IMR-90 (cell line): ENCODE data around the gene APOH. TPM values are rescaled to one million over a fixed set of nuclear protein-coding genes. Genes with fewer than 3 reads are reported as not detected.

Experiments
- ATAC-seq: fragments of 200-7000 bp; cut with Tn5 transposase; 2 replicates; pipeline ENCODE4 v1.9.1; 2020; ENCODE audit warnings: low read depth, mild to moderate bottlenecking, moderate library complexity
- BruUV-seq: library from RNA; stranded (reverse); fragments of 400-500 nt; replicated peaks from 2 replicates; lab custom pipeline; 2021; lab: Mats Ljungman, UMichigan
- CTCF ChIA-PET: fragments of 300-600 bp; formaldehyde crosslinking; extraction: SDS; loops from one replicate; lab custom pipeline; 2021; ENCODE audit warnings: antibody characterized with exemption; lab: Yijun Ruan, JAX
- POLR2A ChIA-PET: fragments of 300-600 bp; sonication (Branson Sonifier 250); formaldehyde crosslinking; loops from one replicate; lab custom pipeline; 2022; ENCODE audit warnings: antibody characterized with exemption; ENCODE audit not compliant: unreplicated experiment; lab: Charles Lee
- DNase-seq: peaks from one replicate; pipeline ENCODE4 v3.0.0; 2013
- H2AFZ ChIP-seq: replicated peaks from 2 replicates; pipeline ENCODE3; 2013; ENCODE audit warnings: low read length, mild to moderate bottlenecking; ENCODE audit not compliant: poor library complexity
- H2AK5ac ChIP-seq: 2 replicates; pipeline ENCODE4 v1.6.1; 2013; ENCODE audit warnings: low read depth, low read length, inconsistent platforms
- H2AK9ac ChIP-seq: replicated peaks from 2 replicates; pipeline ENCODE3; 2013; ENCODE audit warnings: mild to moderate bottlenecking, low read depth, low read length, moderate library complexity; ENCODE audit not compliant: poor library complexity
- H2BK120ac ChIP-seq: 2 replicates; pipeline ENCODE4 v1.6.1; 2013; ENCODE audit warnings: low read depth, low read length, inconsistent platforms
- H2BK15ac ChIP-seq: 3 replicates; pipeline ENCODE4 v1.6.1; 2013; ENCODE audit warnings: low read depth, low read length, inconsistent platforms
- H2BK20ac ChIP-seq: 2 replicates; pipeline ENCODE4 v1.6.1; 2013; ENCODE audit warnings: low read depth, mild to moderate bottlenecking, inconsistent platforms, low read length, moderate library complexity
- H2BK5ac ChIP-seq: 2 replicates; pipeline ENCODE4 v1.6.1; 2013; ENCODE audit warnings: mild to moderate bottlenecking, low read depth, low read length, inconsistent platforms; ENCODE audit not compliant: poor library complexity, severe bottlenecking
- H3K14ac ChIP-seq: replicated peaks from 2 replicates; pipeline ENCODE4 v1.6.1; 2013; ENCODE audit warnings: low read depth, low read length, inconsistent platforms
- H3K18ac ChIP-seq: 2 replicates; pipeline ENCODE4 v1.6.1; 2013; ENCODE audit warnings: low read depth, low read length, control low read depth
- H3K23ac ChIP-seq: 2 replicates; pipeline ENCODE4 v1.6.1; 2013; ENCODE audit warnings: low read depth, low read length, inconsistent platforms
- H3K27ac ChIP-seq: 2 replicates; pipeline ENCODE4 v1.5.1; 2013; ENCODE audit warnings: mild to moderate bottlenecking, control low read depth, low read length; ENCODE audit not compliant: insufficient read depth
- H3K27me3 ChIP-seq: 2 replicates; pipeline ENCODE4 v1.6.1; 2013; ENCODE audit warnings: low read length; ENCODE audit not compliant: control insufficient read depth, insufficient read depth
- H3K36me3 ChIP-seq: 2 replicates; pipeline ENCODE4 v1.6.1; 2013; ENCODE audit warnings: low read length, mixed read lengths; ENCODE audit not compliant: control insufficient read depth, insufficient read depth
- H3K4ac ChIP-seq: 2 replicates; pipeline ENCODE4 v1.6.1; 2013; ENCODE audit warnings: low read depth, low read length, inconsistent platforms
- H3K4me1 ChIP-seq: 2 replicates; pipeline ENCODE4 v1.6.1; 2013; ENCODE audit warnings: low read length, mixed read lengths; ENCODE audit not compliant: control insufficient read depth, insufficient read depth
- H3K4me2 ChIP-seq: 2 replicates; pipeline ENCODE4 v1.6.1; 2013; ENCODE audit warnings: low read depth, mild to moderate bottlenecking, control low read depth, low read length, moderate library complexity
- H3K4me3 ChIP-seq: 2 replicates; pipeline ENCODE4 v1.5.1; 2013; ENCODE audit warnings: low read depth, mild to moderate bottlenecking, control low read depth, low read length, moderate library complexity; ENCODE audit not compliant: insufficient read depth
- H3K56ac ChIP-seq: 2 replicates; pipeline ENCODE4 v1.6.1; 2013; ENCODE audit warnings: low read length, inconsistent platforms; ENCODE audit not compliant: insufficient read depth; ENCODE audit errors: extremely low read depth
- H3K79me1 ChIP-seq, 2 experiments: 2 replicates each; pipeline ENCODE4 v1.6.1; 2013; ENCODE audit warnings: low read length in 2 of 2, inconsistent platforms in 1 of 2, low read depth in 1 of 2
- H3K9ac ChIP-seq: 2 replicates; pipeline ENCODE4 v1.6.1; 2013; ENCODE audit warnings: low read depth, low read length, control low read depth
- H3K9me1 ChIP-seq: 2 replicates; pipeline ENCODE4 v1.6.1; 2013; ENCODE audit warnings: low read length, inconsistent platforms; ENCODE audit not compliant: insufficient read depth
- H3K9me3 ChIP-seq: 2 replicates; pipeline ENCODE4 v1.6.1; 2013; ENCODE audit warnings: low read length; ENCODE audit not compliant: control insufficient read depth, insufficient read depth
- H4K20me1 ChIP-seq: 2 replicates; pipeline ENCODE4 v1.6.1; 2013; ENCODE audit warnings: low read length, inconsistent platforms; ENCODE audit not compliant: insufficient read depth
- H4K5ac ChIP-seq: 2 replicates; pipeline ENCODE4 v1.6.1; 2013; ENCODE audit warnings: mild to moderate bottlenecking, low read depth, low read length, control low read depth
- H4K8ac ChIP-seq, 2 experiments: 2 replicates each; pipeline ENCODE4 v1.6.1; 2013; ENCODE audit warnings: low read depth in 2 of 2, low read length in 2 of 2, control low read depth in 1 of 2, inconsistent platforms in 1 of 2
- H4K91ac ChIP-seq: 2 replicates; pipeline ENCODE4 v1.6.1; 2013; ENCODE audit warnings: low read depth, low read length, inconsistent platforms; ENCODE audit not compliant: insufficient read depth
- CEBPB ChIP-seq: IDR thresholded peaks from 2 replicates; pipeline ENCODE4 v1.6.1; 2012; ENCODE audit warnings: low read depth, low read length, improper control_type of control experiment
- CTCF ChIP-seq: conservative IDR thresholded peaks from 2 replicates; pipeline ENCODE4 v1.5.1; 2012; ENCODE audit warnings: mild to moderate bottlenecking, low read depth, low read length, improper control_type of control experiment
- ELK1 ChIP-seq: fragments of 150-350 bp; IDR thresholded peaks from 2 replicates; pipeline ENCODE4 v1.6.1; 2016; ENCODE audit warnings: low read depth, mild to moderate bottlenecking, low read length, moderate library complexity, borderline replicate concordance
- MAFK ChIP-seq: IDR thresholded peaks from 2 replicates; pipeline ENCODE4 v1.6.1; 2012; ENCODE audit warnings: low read depth, low read length, improper control_type of control experiment
- POLR2A ChIP-seq: IDR thresholded peaks from 2 replicates; pipeline ENCODE4 v1.6.1; 2012; ENCODE audit warnings: mild to moderate bottlenecking, low read depth, low read length
- RAD21 ChIP-seq: IDR thresholded peaks from 2 replicates; pipeline ENCODE4 v1.6.1; 2012; ENCODE audit warnings: low read length, improper control_type of control experiment
- RCOR1 ChIP-seq: IDR thresholded peaks from 2 replicates; pipeline ENCODE4 v1.6.1; 2012; ENCODE audit warnings: mild to moderate bottlenecking, low read length, improper control_type of control experiment; ENCODE audit not compliant: insufficient replicate concordance
- SMC3 ChIP-seq: fragments of 150-350 bp; IDR thresholded peaks from 2 replicates; pipeline ENCODE4 v1.6.1; 2016; ENCODE audit warnings: low read depth, mild to moderate bottlenecking, antibody characterized with exemption, low read length, moderate library complexity
- WGBS, 2 experiments: methylation state at CpG; one replicate each; pipeline versions ENCODE4 v1.1.5 to v1.1.7; 2013; ENCODE audit warnings: missing lambda C conversion rate in 2 of 2; ENCODE audit not compliant: insufficient read length in 1 of 2; ENCODE audit errors: extremely low coverage in 2 of 2; 5-methylcytosine and 5-hydroxymethylcytosine counted together
- dilution Hi-C: fragments of 300-500 bp; cut with HindIII; formaldehyde crosslinking; loops from one replicate; pipeline ENCODE4 v1.14.3; 2018; ENCODE audit warnings: low sequenced_read_pairs; ENCODE audit not compliant: unreplicated experiment
- in situ Hi-C: fragments of 300-500 bp; cut with MboI; formaldehyde crosslinking; loops from 3 replicates; pipeline ENCODE4 v1.14.3; 2019; ENCODE audit warnings: low sequenced_read_pairs, inconsistent platforms, mixed read lengths
- intact Hi-C: fragments of 100-400 bp; cut with micrococcal nuclease; formaldehyde crosslinking; loops from 2 replicates; pipeline ENCODE4 v1.10.0; 2022
- polyA plus RNA-seq, 3 experiments: library from polyadenylated mRNA; depleted of rRNA; stranded (reverse); fragments of >200 nt; gene quantifications; 2 replicates each; pipeline ENCODE4 v1.2.3, GENCODE V29; 2012; ENCODE audit warnings: low replicate concordance in 1 of 3
- total RNA-seq: library from RNA; depleted of rRNA; stranded (reverse); fragments of >200 nt; gene quantifications from 2 replicates; pipeline ENCODE4 v1.2.3, GENCODE V29; 2012

Gene APOH
- total and polyA plus RNA-seq, 2 of the 4 experiments (the other 2 are of a cell fraction) = not detected

GRCh38 chr17:66169839-66170238 lies 59.4 kb downstream of the APOH start:
- CTCF ChIA-PET = no interaction called here
- Histone ChIP-seq H2AFZ (no peak overlapping the region), H3K9me1 (peaks cover 2% of the 10 kb centered on the region; the same call in 1 of the 2 replicates), H3K4me2 (no peak overlapping the region), H2AK5ac (no peak overlapping the region), H3K23ac (no peak overlapping the region), H2BK120ac (no peak overlapping the region), H4K8ac (no peak overlapping the region), H3K9me3 (no peaks in the 10 kb centered on the region), H3K56ac (no peak overlapping the region), H3K27me3 (no peaks in the 10 kb centered on the region), H2BK20ac (no peak overlapping the region), H4K91ac (no peak overlapping the region), H3K27ac (no peak overlapping the region), H4K20me1 (no peaks in the 10 kb centered on the region), H3K36me3 (no peaks in the 10 kb centered on the region), H3K18ac (no peak overlapping the region), H3K4ac (no peak overlapping the region), H3K14ac (no peak overlapping the region), H4K5ac (no peak overlapping the region), H2BK15ac (no peak overlapping the region), H3K79me1 (no peaks in the 10 kb centered on the region; a peak in 1 of 4 replicates), H3K9ac (no peak overlapping the region), H3K4me1 (no peaks in the 10 kb centered on the region), H2BK5ac (no peak overlapping the region), H2AK9ac (no peak overlapping the region), H3K4me3 (no peak overlapping the region)
- POLR2A ChIA-PET = no interaction called here
- no CpG with 5 or more reads among the region's 3 CpGs for WGBS, 2 experiments
- ATAC-seq (no peak), DNase-seq (no peak)
- dilution Hi-C loops (no loop called here), intact Hi-C loops (no loop called here), in situ Hi-C loops (loop anchor here (5.0 to 25.0 kb wide), 2 partner anchors 608 to 938 kb away; partner anchors contain the start of gene AXIN2)
- TF ChIP-seq RAD21 (no peak), SMC3 (no peak), ELK1 (no peak), CTCF (no peak), MAFK (no peak), RCOR1 (no peak), CEBPB (no peak), POLR2A (no peak)
- no TSS peak for BruUV-seq
